Mesodermal cell (in vitro differentiated cells): ENCODE data around the gene PPARG. TPM values are rescaled to one million over a fixed set of nuclear protein-coding genes. Genes with fewer than 3 reads are reported as not detected.

Source experiments
- H3K27ac ChIP-seq: 2 replicates; pipeline ENCODE4 v1.7.0; 2013; ENCODE audit warnings: mild to moderate bottlenecking, low read depth, low read length, moderate library complexity; ENCODE audit not compliant: severe bottlenecking
- H3K36me3 ChIP-seq: 2 replicates; pipeline ENCODE4 v1.7.1; 2013; ENCODE audit warnings: mild to moderate bottlenecking, low read length, moderate library complexity; ENCODE audit not compliant: control insufficient read depth, insufficient read depth
- H3K4me1 ChIP-seq: one replicate; pipeline ENCODE4 v1.7.1; 2013; ENCODE audit warnings: mild to moderate bottlenecking, low read length; ENCODE audit not compliant: insufficient read depth, control insufficient read depth, poor library complexity, severe bottlenecking
- H3K4me3 ChIP-seq: 2 replicates; pipeline ENCODE4 v1.7.0; 2013; ENCODE audit warnings: low read length, control low read depth, mild to moderate bottlenecking; ENCODE audit not compliant: insufficient read depth, poor library complexity, severe bottlenecking; ENCODE audit errors: extremely low read depth
- H3K9me3 ChIP-seq: 2 replicates; pipeline ENCODE4 v1.7.1; 2013; ENCODE audit warnings: mild to moderate bottlenecking, low read length, moderate library complexity; ENCODE audit not compliant: control insufficient read depth
- WGBS, 2 experiments: methylation state at CpG; one replicate each; pipeline ENCODE4 v1.1.5; 2013; ENCODE audit warnings: missing lambda C conversion rate in 2 of 2; ENCODE audit not compliant: insufficient coverage in 2 of 2; 5-methylcytosine and 5-hydroxymethylcytosine counted together
- polyA plus RNA-seq, 2 experiments: library from polyadenylated mRNA; stranded (reverse); fragments of 50-300 nt; gene quantifications; one replicate each; pipeline ENCODE4 v1.2.3, GENCODE V29; 2013

Gene PPARG
- polyA plus RNA-seq (2013, experiment 1 of 2) = 3.8 TPM
- polyA plus RNA-seq (2013, experiment 2 of 2) = 4.0 TPM

- Histone ChIP-seq H3K9me3 (peaks cover 4% of the 10 kb centered on the region), H3K36me3 (no peaks in the 10 kb centered on the region), H3K27ac (no peak within 1 kb of the TSS), H3K4me3 (peak within 1 kb of the TSS; percentile 59), H3K4me1 (no peaks in the 10 kb centered on the region)
- 1% methylated on average over 62 to 83 of the region's 87 CpGs for WGBS, 2 experiments
Observed at GRCh38 chr3:12288182-12289129, at the start of gene PPARG. Gene PPARG, plus strand, starts transcription at chr3:12289070. Its CDS starts 90,642 bp downstream, at chr3:12379712.

GRCh38 chr3:12239301-12239700 is 49.6 kb upstream of the PPARG start:
- Histone ChIP-seq H3K4me1 (peaks cover 11% of the 10 kb centered on the region), H3K4me3 (no peak overlapping the region), H3K27ac (no peak overlapping the region), H3K36me3 (no peaks in the 10 kb centered on the region), H3K9me3 (no peaks in the 10 kb centered on the region)
- WGBS, 2 experiments = 84 to 88% methylated on average over 5 of the region's 5 CpGs

DNA sequence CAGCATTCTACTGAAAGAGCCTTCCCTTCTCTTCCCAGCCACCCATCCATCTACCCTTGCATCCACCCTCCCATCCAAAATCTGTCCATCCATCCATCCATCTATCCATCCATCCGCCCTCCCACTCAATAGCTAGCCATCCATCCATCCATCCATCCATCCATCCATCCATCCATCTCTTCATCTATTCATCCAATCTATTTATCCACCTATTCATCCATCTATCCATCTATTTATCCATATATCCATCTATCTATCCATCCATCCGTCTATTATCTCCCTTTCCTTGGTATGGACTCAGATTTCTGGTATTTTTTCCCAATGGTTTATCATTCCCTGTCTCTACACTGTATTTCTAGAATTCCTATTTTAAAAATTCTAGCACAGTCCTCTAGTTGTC is 46.1 kb upstream of the PPARG start:
- Histone ChIP-seq H3K9me3 (no peaks in the 10 kb centered on the region), H3K36me3 (no peaks in the 10 kb centered on the region), H3K4me3 (no peak overlapping the region), H3K27ac (no peak overlapping the region), H3K4me1 (no peaks in the 10 kb centered on the region)
- WGBS, 2 experiments = 77 to 80% methylated on average over 2 of the region's 2 CpGs

DNA sequence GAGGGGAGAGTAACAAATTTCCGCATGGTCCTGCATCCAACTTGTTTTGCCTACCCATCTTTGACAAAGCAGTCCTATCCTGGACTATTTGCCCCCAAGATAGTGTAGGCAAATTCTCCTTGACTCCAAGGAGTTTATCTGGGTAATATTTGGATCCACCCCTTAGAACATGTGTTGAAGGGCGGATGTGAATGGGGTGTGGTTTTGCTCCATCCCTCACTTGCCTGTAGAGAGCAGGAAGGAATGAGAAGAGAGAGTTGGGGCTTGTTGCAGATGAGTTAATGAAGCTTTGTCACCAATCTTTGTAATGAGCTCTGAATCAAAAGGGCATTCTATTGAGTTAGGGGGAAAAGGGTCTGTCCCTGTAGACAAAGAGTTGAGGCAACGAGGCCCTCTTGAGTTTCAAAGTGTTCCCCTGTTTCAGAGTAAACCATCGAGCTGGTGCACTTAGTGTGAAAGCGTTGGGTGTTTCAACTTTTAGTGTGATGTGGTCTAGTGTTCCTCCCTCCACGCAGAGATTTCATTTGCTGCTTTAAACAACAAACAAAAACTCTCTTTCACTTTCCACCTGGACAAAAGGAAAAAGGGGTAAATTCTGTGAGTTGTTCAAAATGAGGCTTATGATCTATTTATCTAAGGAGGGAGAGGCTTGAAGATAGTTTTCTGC is 42.2 kb upstream of the PPARG start:
- Histone ChIP-seq H3K36me3 (no peaks in the 10 kb centered on the region), H3K4me3 (no peak overlapping the region), H3K27ac (no peak overlapping the region), H3K9me3 (peaks cover 17% of the 10 kb centered on the region), H3K4me1 (no peaks in the 10 kb centered on the region)
- 67 to 88% methylated on average over 1 to 2 of the region's 6 CpGs for WGBS, 2 experiments

DNA sequence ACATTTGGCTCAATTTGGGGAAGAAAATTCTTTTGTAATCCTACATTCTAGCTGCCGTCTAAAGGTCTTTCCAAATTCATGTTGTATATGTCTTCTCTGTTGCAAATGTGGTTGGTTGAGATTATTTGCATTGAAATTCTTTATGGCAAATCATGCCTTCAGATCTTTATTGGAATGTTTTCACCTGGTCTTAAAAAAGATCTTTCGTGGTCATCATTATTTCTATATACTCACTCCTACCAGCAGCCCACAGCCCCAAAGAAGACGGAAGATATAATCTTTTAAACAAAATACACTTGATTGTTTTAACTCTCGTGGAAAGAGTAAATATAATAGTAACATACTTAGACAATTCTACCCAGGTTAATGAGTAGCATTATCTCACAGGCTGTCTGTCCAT is 41.5 kb upstream of the PPARG start:
- 83% methylated on average over 1 of the region's 4 CpGs; no CpG with 5 or more reads in 1 of the 2 experiments for WGBS, 2 experiments
- H3K27ac ChIP-seq = no peak overlapping the region
- H3K9me3 ChIP-seq = peaks cover 17% of the 10 kb centered on the region
- no peaks in the 10 kb centered on the region for H3K36me3 ChIP-seq
- no peaks in the 10 kb centered on the region for H3K4me1 ChIP-seq
- H3K4me3 ChIP-seq = no peak overlapping the region

DNA sequence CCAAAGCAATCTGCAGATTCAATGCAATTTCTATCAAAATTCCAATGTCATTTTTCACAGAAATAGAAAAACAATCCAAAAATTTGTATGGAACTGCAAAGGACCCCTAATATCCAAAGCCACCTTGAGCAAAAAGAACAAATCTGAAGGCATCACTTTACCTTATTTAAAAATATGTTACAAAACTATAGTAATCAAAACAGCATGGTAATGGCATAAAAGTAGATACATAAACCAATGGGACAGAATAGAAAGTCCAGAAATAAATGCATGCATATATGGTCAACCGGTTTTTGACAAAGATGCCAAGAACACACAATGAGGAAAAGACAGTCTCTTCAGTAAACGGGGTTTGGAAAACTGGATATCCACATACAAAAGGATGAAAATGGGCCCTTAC is 39.4 kb upstream of the PPARG start:
- H3K36me3 ChIP-seq = no peaks in the 10 kb centered on the region
- peaks cover 17% of the 10 kb centered on the region for H3K9me3 ChIP-seq
- H3K4me3 ChIP-seq = no peak overlapping the region
- H3K27ac ChIP-seq = no peak overlapping the region
- WGBS, 2 experiments = 80 to 100% methylated on average over 2 of the region's 2 CpGs
- no peaks in the 10 kb centered on the region for H3K4me1 ChIP-seq

- WGBS, 2 experiments = 91 to 94% methylated on average over 2 to 4 of the region's 5 CpGs
- H3K4me3 ChIP-seq = no peak overlapping the region
- H3K27ac ChIP-seq = no peak overlapping the region
- no peaks in the 10 kb centered on the region for H3K4me1 ChIP-seq
- no peaks in the 10 kb centered on the region for H3K36me3 ChIP-seq
- H3K9me3 ChIP-seq = peaks cover 17% of the 10 kb centered on the region
Observed at GRCh38 chr3:12252889-12253288, 36.0 kb upstream of the PPARG start.

GRCh38 chr3:12253516-12254343 is 35.1 kb upstream of the PPARG start:
- Histone ChIP-seq H3K27ac (peak overlapping the region; percentile 51), H3K36me3 (no peaks in the 10 kb centered on the region), H3K4me1 (no peaks in the 10 kb centered on the region), H3K9me3 (peaks cover 17% of the 10 kb centered on the region), H3K4me3 (no peak overlapping the region)
- 91 to 96% methylated on average over 5 to 7 of the region's 10 CpGs for WGBS, 2 experiments

DNA sequence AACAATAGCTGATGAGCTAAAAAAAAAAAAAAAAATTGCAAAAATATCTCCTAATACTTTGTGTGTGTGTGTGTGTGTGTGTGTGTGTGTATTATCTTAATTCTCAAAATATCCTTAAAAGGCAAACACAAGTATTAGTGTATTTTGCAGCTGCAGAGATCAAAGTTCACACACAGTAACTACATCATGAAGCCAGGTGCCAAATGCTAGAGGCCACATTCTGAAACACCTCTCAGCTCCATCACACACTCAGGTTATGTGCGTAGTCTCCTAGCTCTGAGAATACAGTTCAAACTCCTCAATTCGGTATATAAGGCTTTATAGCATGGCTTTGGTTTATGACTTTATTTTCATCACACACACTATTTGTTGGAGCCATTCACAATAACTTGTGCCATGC is 33.5 kb upstream of the PPARG start:
- H3K4me1 ChIP-seq = no peaks in the 10 kb centered on the region
- no peak overlapping the region for H3K4me3 ChIP-seq
- no peak overlapping the region for H3K27ac ChIP-seq
- no peaks in the 10 kb centered on the region for H3K36me3 ChIP-seq
- 100% methylated on average over 1 of the region's 2 CpGs; no CpG with 5 or more reads in 1 of the 2 experiments for WGBS, 2 experiments
- H3K9me3 ChIP-seq = peaks cover 6% of the 10 kb centered on the region

DNA sequence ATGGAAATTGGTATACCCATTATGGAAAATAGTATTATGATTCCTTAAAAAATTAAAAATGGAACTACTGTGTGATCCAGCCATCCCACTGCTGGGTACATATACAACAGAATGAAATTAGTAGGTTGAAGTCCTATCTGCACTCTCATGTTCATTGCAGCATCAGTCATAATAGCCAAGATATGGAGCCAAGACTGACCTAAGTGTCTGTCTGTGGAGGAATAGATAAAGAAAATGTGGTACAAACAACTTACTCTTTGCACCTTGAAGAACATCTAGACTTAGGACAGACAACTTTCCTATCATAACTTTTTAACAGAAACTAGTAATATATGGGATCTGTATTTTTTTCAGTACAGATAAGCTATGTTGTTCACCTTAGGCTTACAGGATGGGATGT is 30.0 kb upstream of the PPARG start:
- Histone ChIP-seq H3K27ac (no peak overlapping the region), H3K4me3 (no peak overlapping the region), H3K36me3 (no peaks in the 10 kb centered on the region), H3K4me1 (no peaks in the 10 kb centered on the region), H3K9me3 (no peaks in the 10 kb centered on the region)
